Left ventricle myocardium inferior (tissue), 1 donor: Measurements from ENCODE around the gene AKAP13. TPM values are rescaled to one million over a fixed set of nuclear protein-coding genes. Genes with fewer than 3 reads are reported as not detected.

Experiments
- DNase-seq: peaks from one replicate; pipeline ENCODE4 v3.0.0-alpha.2; 2020
- H3K27ac ChIP-seq: fragments of 200-600 bp; replicated peaks from 2 replicates; pipeline ENCODE4 v1.8.0; 2021
- H3K27me3 ChIP-seq: fragments of 200-600 bp; 2 replicates; pipeline ENCODE4 v1.8.0; 2021; ENCODE audit warnings: low read depth
- H3K36me3 ChIP-seq: fragments of 200-600 bp; 2 replicates; pipeline ENCODE4 v1.8.0; 2021
- H3K4me1 ChIP-seq: fragments of 200-600 bp; 2 replicates; pipeline ENCODE4 v1.8.0; 2021
- H3K4me3 ChIP-seq: fragments of 200-600 bp; 2 replicates; pipeline ENCODE4 v1.8.0; 2021; ENCODE audit warnings: mild to moderate bottlenecking, moderate library complexity
- H3K9me3 ChIP-seq: fragments of 200-600 bp; replicated peaks from 2 replicates; pipeline ENCODE4 v1.8.0; 2021
- CTCF ChIP-seq: fragments of 200-600 bp; IDR thresholded peaks from 2 replicates; pipeline ENCODE4 v1.8.0; 2021; ENCODE audit warnings: antibody characterized with exemption, mild to moderate bottlenecking, borderline replicate concordance
- intact Hi-C: fragments of 100-400 bp; cut with micrococcal nuclease; formaldehyde crosslinking; loops from one replicate; pipeline ENCODE4 v1.11.0; 2022
- total RNA-seq: library from RNA; stranded (reverse); fragmentation: NEBNext Ultra II Directional; extraction: Animal tissue kit (Norgen Biotek cat#: 25700); gene quantifications from one replicate; pipeline ENCODE4 v1.2.1, GENCODE V29; 2021
- donor health status: DM: no; HTN: yes; CAD: no; lungs with severe emphysema.

The AKAP13 gene
- total RNA-seq, 1 donor from 2014 or later = 331 TPM

DNA sequence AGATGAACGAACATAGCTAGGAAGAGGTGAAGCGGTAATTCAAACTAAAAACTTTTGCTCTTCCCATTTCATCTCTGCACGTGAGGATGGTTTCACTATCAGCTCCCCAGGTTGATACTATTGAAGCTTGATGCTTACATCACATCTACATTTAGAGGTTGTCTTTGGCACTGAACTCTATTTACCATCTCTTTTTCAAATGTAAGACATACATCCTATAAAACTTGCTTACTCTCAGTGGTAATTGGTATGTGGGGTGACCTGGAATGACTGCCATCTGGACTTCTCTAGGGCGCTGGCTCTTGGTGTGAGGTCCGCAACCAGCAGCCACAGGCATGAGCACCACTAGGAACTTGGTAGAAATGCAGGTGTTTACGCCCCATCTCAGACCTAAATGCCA is 118.1 kb downstream of the AKAP13 start:
- intact Hi-C loops = loop anchor here (10.0 kb wide), 2 partner anchors 86 to 196 kb away; no protein-coding TSS in a partner anchor
- TF ChIP-seq CTCF = no peak
- no peaks in the 10 kb centered on the region for H3K27me3 ChIP-seq
- peaks cover 100% of the 10 kb centered on the region for H3K4me1 ChIP-seq
- H3K4me3 ChIP-seq = no peak overlapping the region
- DNase-seq = no peak
- peak overlapping the region; percentile 80 for H3K27ac ChIP-seq
- no peaks in the 10 kb centered on the region for H3K36me3 ChIP-seq
- no peaks in the 10 kb centered on the region for H3K9me3 ChIP-seq

- H3K4me1 ChIP-seq = peaks cover 100% of the 10 kb centered on the region
- DNase-seq = no peak
- H3K9me3 ChIP-seq = no peaks in the 10 kb centered on the region
- H3K27me3 ChIP-seq = no peaks in the 10 kb centered on the region
- H3K36me3 ChIP-seq = no peaks in the 10 kb centered on the region
- H3K27ac ChIP-seq = peak overlapping the region; percentile 80
- no peak for TF ChIP-seq CTCF
- peak overlapping the region; percentile 11 for H3K4me3 ChIP-seq
- intact Hi-C loops = loop anchor here (10.0 kb wide), 2 partner anchors 85 to 195 kb away; no protein-coding TSS in a partner anchor
Observed at GRCh38 chr15:85499371-85499887, 119.0 kb downstream of the AKAP13 start.

DNA sequence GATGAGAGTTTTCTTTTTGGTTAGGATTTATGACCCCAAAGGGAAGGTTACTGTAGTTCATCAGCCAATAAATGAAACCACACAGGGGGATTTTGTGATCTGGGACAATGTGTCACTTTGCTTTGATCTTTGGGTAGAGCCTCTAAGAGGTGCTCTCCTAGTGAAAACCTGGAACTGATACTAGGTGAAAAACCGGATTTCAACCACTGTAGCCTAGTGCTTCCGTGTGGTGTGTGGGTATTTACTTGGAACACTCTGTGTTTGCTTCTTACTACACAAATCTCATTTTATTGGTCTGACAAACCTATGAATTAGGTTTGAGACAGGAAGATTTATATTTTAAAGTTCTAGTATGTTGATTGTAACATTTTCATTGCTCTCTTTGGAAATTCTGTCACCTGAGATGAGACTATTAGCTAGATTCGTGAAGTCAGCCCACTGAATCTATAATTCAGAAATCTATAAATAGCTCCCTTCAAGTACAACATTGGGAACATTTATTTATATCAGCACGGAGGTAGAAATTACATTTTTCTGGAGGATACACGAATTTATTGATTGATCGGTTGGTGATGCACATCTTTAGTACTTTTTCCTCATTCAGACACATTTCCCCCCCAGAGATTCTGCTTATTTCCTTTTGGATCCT is 119.8 kb downstream of the AKAP13 start:
- DNase-seq = no peak
- intact Hi-C loops = no loop called here
- no peaks in the 10 kb centered on the region for H3K27me3 ChIP-seq
- H3K4me3 ChIP-seq = peak overlapping the region; percentile 11
- H3K9me3 ChIP-seq = no peaks in the 10 kb centered on the region
- peaks cover 100% of the 10 kb centered on the region for H3K4me1 ChIP-seq
- no peaks in the 10 kb centered on the region for H3K36me3 ChIP-seq
- TF ChIP-seq CTCF = no peak
- H3K27ac ChIP-seq = peak overlapping the region; percentile 80

GRCh38 chr15:85500729-85501128 is 120.3 kb downstream of the AKAP13 start:
- no peak for TF ChIP-seq CTCF
- no peaks in the 10 kb centered on the region for H3K9me3 ChIP-seq
- intact Hi-C loops = no loop called here
- H3K4me1 ChIP-seq = peaks cover 100% of the 10 kb centered on the region
- H3K27ac ChIP-seq = peak overlapping the region; percentile 80
- H3K27me3 ChIP-seq = no peaks in the 10 kb centered on the region
- H3K36me3 ChIP-seq = no peaks in the 10 kb centered on the region
- peak overlapping the region; percentile 11 for H3K4me3 ChIP-seq
- DNase-seq = peak; percentile 36

- Histone ChIP-seq H3K27ac (peak overlapping the region; percentile 80), H3K9me3 (no peaks in the 10 kb centered on the region), H3K27me3 (no peaks in the 10 kb centered on the region), H3K4me1 (peaks cover 100% of the 10 kb centered on the region), H3K4me3 (no peak overlapping the region), H3K36me3 (no peaks in the 10 kb centered on the region)
- intact Hi-C loops = no loop called here
- TF ChIP-seq CTCF = no peak
- no peak for DNase-seq
Observed at GRCh38 chr15:85501574-85501973, 121.2 kb downstream of the AKAP13 start.
